Lower leg skin (tissue), 3 donors: ENCODE results near the gene GMPR.

ENCODE experiments used
- CTCF ChIP-seq, 3 donors: fragments of 450-650 bp; IDR thresholded peaks; one replicate each; pipeline ENCODE4 v1.5.1; 2016; ENCODE audit warnings: antibody characterized with exemption in 3 of 3, mild to moderate bottlenecking in 3 of 3, moderate library complexity in 2 of 3
- POLR2A ChIP-seq, 2 donors: fragments of 450-650 bp; IDR thresholded peaks; one replicate each; pipeline ENCODE4 v1.6.1; 2016 to 2017; ENCODE audit warnings: antibody characterized with exemption in 2 of 2, mild to moderate bottlenecking in 1 of 2, moderate library complexity in 1 of 2

GRCh38 chr6:16267428-16268263 is 29.3 kb downstream of the GMPR start:
- TF ChIP-seq POLR2A (IDR thresholded peaks at IDR 0.05) (no peak), CTCF (IDR thresholded peaks at IDR 0.05) (no peak)
